HG03469 (cell line): ENCODE data around the gene NBPF10.
"Not testable (repeated sequence)": the region's sequence is repeated elsewhere in the genome, so short reads cannot be mapped to it uniquely, and the experiment has no call there.

Source experiments
- ATAC-seq: cut with Tn5 transposase; IDR thresholded peaks from one replicate; pipeline ENCODE4 v1.9.1; 2021; ENCODE audit warnings: mild to moderate bottlenecking, moderate library complexity, moderate number of reproducible peaks; ENCODE audit not compliant: unreplicated experiment

The NBPF10 gene

GRCh38 chr1:146144465-146144864 is at the start of gene NBPF10:
TSS of gene NBPF10 (minus strand) at chr1:146144804. CDS start at chr1:146144769, 35 bp downstream.
- not testable (repeated sequence) for ATAC-seq

DNA sequence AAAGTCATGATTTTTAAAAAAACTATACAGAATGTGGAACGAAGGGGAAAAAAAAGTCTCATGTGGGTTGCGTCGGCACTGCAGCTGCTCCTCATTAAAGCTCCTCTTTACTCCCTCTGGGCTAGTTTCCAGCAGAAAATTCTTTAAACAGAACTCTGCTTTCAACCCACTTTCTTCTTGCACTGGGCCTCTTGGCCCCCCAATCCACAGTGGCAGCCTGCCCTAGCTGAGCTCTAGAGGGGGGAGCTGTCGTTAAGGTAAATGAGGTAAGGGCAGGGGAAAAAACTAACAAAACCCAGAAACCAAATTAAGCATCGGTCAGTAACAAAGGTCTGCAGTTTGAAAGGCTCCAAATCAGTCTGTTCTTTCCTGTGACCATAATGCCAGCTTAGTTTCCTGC is 29.9 kb upstream of the NBPF10 start:
- ATAC-seq = not testable (repeated sequence)

- ATAC-seq = not testable (repeated sequence)
Measured at GRCh38 chr1:146167740-146168139, 23.1 kb upstream of the NBPF10 start.

GRCh38 chr1:146167273-146167672 is 22.7 kb upstream of the NBPF10 start:
- ATAC-seq = not testable (repeated sequence)
